GM12878 (cell line): ENCODE data around the gene FLOT1. TPM values are rescaled to one million over a fixed set of nuclear protein-coding genes. Genes with fewer than 3 reads are reported as not detected.
A peak's percentile ranks its signal among the peaks of the same experiment; 100 is the strongest.

ENCODE experiments used
- ATAC-seq: fragments of 200-7000 bp; cut with Tn5 transposase; 3 replicates; pipeline ENCODE4 v1.9.1; 2020; ENCODE audit warnings: mild to moderate bottlenecking, moderate library complexity
- BruUV-seq: library from RNA; stranded (reverse); fragments of 400-500 nt; replicated peaks from 2 replicates; lab custom pipeline; 2021; lab: Mats Ljungman, UMichigan
- CTCF ChIA-PET: fragments of 300-600 bp; sonication (Branson Sonifier 250); formaldehyde crosslinking; extraction: SDS; loops from one replicate; lab custom pipeline; 2021; ENCODE audit warnings: inconsistent platforms; lab: Yijun Ruan, JAX
- POLR2A ChIA-PET: fragments of 350-600 bp; formaldehyde crosslinking; extraction: SDS; loops from one replicate; lab custom pipeline; 2021; ENCODE audit warnings: inconsistent platforms; lab: Charles Lee
- RAD21 ChIA-PET: fragments of 300-600 bp; sonication (Branson Sonifier 250); formaldehyde crosslinking; loops from one replicate; lab custom pipeline; 2023; ENCODE audit warnings: antibody characterized with exemption; ENCODE audit not compliant: unreplicated experiment; lab: Charles Lee
- SMC1A ChIA-PET: fragments of 300-600 bp; sonication (Branson Sonifier 250); formaldehyde crosslinking; loops from one replicate; lab custom pipeline; 2023; ENCODE audit not compliant: unreplicated experiment, uncharacterized antibody; lab: Charles Lee
- DNase-seq: peaks from one replicate; pipeline ENCODE4 v3.0.0-alpha.2; 2011; ENCODE audit warnings: low read depth, low spot score
- FAIRE-seq: peaks from 3 replicates; lab custom pipeline; 2011; peaks lifted over from hg19 to GRCh38; lab: Jason Lieb, UNC
- H2AFZ ChIP-seq: 2 replicates; pipeline ENCODE4 v1.6.0; 2011; ENCODE audit warnings: low read depth, low read length, control low read depth; ENCODE audit not compliant: control insufficient read depth
- H3K27ac ChIP-seq: 2 replicates; pipeline ENCODE4 v1.5.1; 2011; ENCODE audit warnings: control low read depth; ENCODE audit not compliant: control insufficient read depth, insufficient read depth
- H3K27me3 ChIP-seq, 2 experiments: replicated peaks in 1 of 2; 2 replicates each; pipeline versions ENCODE4 v1.6.0 to v1.6.1; 2011; ENCODE audit warnings: low read length in 1 of 2; ENCODE audit not compliant: control insufficient read depth in 2 of 2, insufficient read depth in 2 of 2
- H3K36me3 ChIP-seq, 2 experiments: 2 replicates each; pipeline ENCODE4 v1.5.1; 2011; ENCODE audit warnings: low read length in 1 of 2; ENCODE audit not compliant: control insufficient read depth in 2 of 2, insufficient read depth in 2 of 2
- H3K4me1 ChIP-seq: 2 replicates; pipeline ENCODE4 v1.6.1; 2011; ENCODE audit warnings: mild to moderate bottlenecking, low read length, moderate library complexity, mixed read lengths; ENCODE audit not compliant: control insufficient read depth, insufficient read depth
- H3K4me2 ChIP-seq: 2 replicates; pipeline ENCODE4 v1.6.0; 2011; ENCODE audit warnings: control low read depth; ENCODE audit not compliant: control insufficient read depth, insufficient read depth
- H3K4me3 ChIP-seq: fragments of 200-600 bp; sonication (generic); 2 replicates; pipeline ENCODE4 v1.5.1; 2016
- H3K79me2 ChIP-seq: 2 replicates; pipeline ENCODE4 v1.6.0; 2011; ENCODE audit warnings: low read length; ENCODE audit not compliant: control insufficient read depth, insufficient read depth
- H3K9ac ChIP-seq: 2 replicates; pipeline ENCODE4 v1.8.0; 2011; ENCODE audit warnings: low read length, control low read depth, mixed read lengths; ENCODE audit not compliant: control insufficient read depth, insufficient read depth
- H3K9me3 ChIP-seq: replicated peaks from 3 replicates; pipeline ENCODE4 v1.5.1; 2011; ENCODE audit warnings: mild to moderate bottlenecking, low read length; ENCODE audit not compliant: control insufficient read depth, insufficient read depth
- H4K20me1 ChIP-seq: 2 replicates; pipeline ENCODE4 v1.6.0; 2011; ENCODE audit not compliant: control insufficient read depth, insufficient read depth
- WGBS: methylation state at CpG from one replicate; pipeline ENCODE4 v1.1.6; 2016; ENCODE audit warnings: low lambda C conversion rate; ENCODE audit not compliant: insufficient replicate concordance, insufficient coverage; ENCODE audit errors: missing lambda C conversion rate; 5-methylcytosine and 5-hydroxymethylcytosine counted together
- in situ Hi-C: fragments of 300-500 bp; cut with MboI; formaldehyde crosslinking; loops from 9 replicates; pipeline ENCODE4 v1.14.3; 2018; ENCODE audit warnings: mixed read lengths
- intact Hi-C: fragments of 100-400 bp; cut with micrococcal nuclease; formaldehyde crosslinking; loops from one replicate; pipeline ENCODE4 v1.14.2; 2022; ENCODE audit not compliant: unreplicated experiment
- polyA plus RNA-seq, 11 experiments: library from polyadenylated mRNA; depleted of rRNA in 4 of 11; unstranded in 6 of 11; stranded (reverse) in 5 of 11; fragments of >200 nt; fragmentation: Nextera tagmentation in 4 of 11; fragmentation: Illumina TruSeq in 1 of 11; extraction: Ambion mirVana in 4 of 11; extraction: Trizol in 1 of 11; gene quantifications; 1 replicate in 1 of 11; 2 replicates in 10 of 11; pipeline versions ENCODE4 v1.2.1 to v1.2.3, GENCODE V29; 2011 to 2016; ENCODE audit warnings: inconsistent platforms in 2 of 11, missing spikeins in 2 of 11, low read depth in 1 of 11
- total RNA-seq, 4 experiments: library from RNA; depleted of rRNA in 3 of 4; stranded (reverse); fragments of >200 nt in 3 of 4; fragmentation: Illumina TruSeq in 1 of 4; extraction: Trizol in 1 of 4; gene quantifications; 2 replicates each; pipeline versions ENCODE4 v1.2.1 to v1.2.3, GENCODE V29; 2013 to 2021
- TF ChIP-seq, protein P1 (sequence below): fragments of 450-650 bp; IDR thresholded peaks from 2 replicates; pipeline ENCODE4 v1.6.1; 2016; ENCODE audit warnings: mild to moderate bottlenecking
- TF ChIP-seq, protein P2 (sequence below): fragments of 450-650 bp; IDR thresholded peaks from 2 replicates; pipeline ENCODE4 v1.6.1; 2016; ENCODE audit warnings: mild to moderate bottlenecking, moderate library complexity, borderline replicate concordance

Gene FLOT1
- total and polyA plus RNA-seq, 10 of the 15 experiments (the other 5 are each of a cell fraction or from before 2014, with no cell fraction given), result 12.3 to 153 (median 112) TPM

DNA sequence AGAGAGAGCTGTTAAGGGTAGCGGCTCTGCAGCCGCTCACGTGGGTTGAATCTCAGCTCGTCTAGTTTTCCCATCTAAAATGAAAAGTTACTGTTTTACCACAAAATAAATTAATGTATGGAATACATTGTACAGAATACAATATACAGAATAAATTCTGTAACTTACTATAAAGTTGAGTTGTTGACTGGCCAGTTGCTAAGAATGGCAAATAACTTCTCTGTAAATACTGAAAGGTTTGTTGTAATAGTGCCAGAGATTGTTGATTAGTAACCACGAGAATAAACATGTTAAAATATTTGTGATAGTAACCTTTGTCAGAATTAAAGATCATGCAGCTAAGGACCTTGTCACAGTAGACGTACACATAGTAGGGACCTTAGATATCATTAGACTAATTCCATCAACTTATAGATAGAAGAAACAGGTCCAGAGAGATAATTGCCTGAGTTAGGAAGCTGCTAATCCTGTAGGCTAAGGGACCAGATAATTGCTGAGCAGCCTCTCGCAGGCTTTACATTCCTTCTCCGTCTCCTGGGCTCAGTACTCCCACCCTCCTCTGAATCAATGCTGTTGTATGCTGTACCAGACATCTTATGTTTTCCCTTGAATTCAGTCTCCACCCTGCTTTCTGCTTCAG lies 51.2 kb downstream of the FLOT1 start:
- ChIA-PET RAD21 (interaction anchor here (1.1 to 6.4 kb wide), 5 partner anchors 9 to 27 kb away, joined by 4 to 114 read pairs (median 5); partner anchors contain the start of genes DHX16, MDC1 and TUBB), SMC1A (interaction anchor here (0.6 to 6.9 kb wide), 8 partner anchors 11 to 46 kb away, joined by 3 to 73 read pairs (median 4); partner anchors contain the start of gene MDC1), POLR2A (interaction anchor here (0.6 to 6.1 kb wide), 12 partner anchors 11 to 193 kb away, joined by 3 to 167 read pairs (median 5); partner anchors contain the start of genes DDR1, MDC1, MRPS18B and PRR3), CTCF (interaction anchor here (0.7 to 4.8 kb wide), 9 partner anchors 11 to 379 kb away, joined by 3 to 64 read pairs (median 12); partner anchors contain the start of genes MDC1 and TUBB)
- no TSS peak for BruUV-seq
- ATAC-seq (no peak), FAIRE-seq (no peak), DNase-seq (no peak)
- TF ChIP-seq, protein P1, sequence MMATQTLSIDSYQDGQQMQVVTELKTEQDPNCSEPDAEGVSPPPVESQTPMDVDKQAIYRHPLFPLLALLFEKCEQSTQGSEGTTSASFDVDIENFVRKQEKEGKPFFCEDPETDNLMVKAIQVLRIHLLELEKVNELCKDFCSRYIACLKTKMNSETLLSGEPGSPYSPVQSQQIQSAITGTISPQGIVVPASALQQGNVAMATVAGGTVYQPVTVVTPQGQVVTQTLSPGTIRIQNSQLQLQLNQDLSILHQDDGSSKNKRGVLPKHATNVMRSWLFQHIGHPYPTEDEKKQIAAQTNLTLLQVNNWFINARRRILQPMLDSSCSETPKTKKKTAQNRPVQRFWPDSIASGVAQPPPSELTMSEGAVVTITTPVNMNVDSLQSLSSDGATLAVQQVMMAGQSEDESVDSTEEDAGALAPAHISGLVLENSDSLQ, result no peak
- TF ChIP-seq, protein P2, sequence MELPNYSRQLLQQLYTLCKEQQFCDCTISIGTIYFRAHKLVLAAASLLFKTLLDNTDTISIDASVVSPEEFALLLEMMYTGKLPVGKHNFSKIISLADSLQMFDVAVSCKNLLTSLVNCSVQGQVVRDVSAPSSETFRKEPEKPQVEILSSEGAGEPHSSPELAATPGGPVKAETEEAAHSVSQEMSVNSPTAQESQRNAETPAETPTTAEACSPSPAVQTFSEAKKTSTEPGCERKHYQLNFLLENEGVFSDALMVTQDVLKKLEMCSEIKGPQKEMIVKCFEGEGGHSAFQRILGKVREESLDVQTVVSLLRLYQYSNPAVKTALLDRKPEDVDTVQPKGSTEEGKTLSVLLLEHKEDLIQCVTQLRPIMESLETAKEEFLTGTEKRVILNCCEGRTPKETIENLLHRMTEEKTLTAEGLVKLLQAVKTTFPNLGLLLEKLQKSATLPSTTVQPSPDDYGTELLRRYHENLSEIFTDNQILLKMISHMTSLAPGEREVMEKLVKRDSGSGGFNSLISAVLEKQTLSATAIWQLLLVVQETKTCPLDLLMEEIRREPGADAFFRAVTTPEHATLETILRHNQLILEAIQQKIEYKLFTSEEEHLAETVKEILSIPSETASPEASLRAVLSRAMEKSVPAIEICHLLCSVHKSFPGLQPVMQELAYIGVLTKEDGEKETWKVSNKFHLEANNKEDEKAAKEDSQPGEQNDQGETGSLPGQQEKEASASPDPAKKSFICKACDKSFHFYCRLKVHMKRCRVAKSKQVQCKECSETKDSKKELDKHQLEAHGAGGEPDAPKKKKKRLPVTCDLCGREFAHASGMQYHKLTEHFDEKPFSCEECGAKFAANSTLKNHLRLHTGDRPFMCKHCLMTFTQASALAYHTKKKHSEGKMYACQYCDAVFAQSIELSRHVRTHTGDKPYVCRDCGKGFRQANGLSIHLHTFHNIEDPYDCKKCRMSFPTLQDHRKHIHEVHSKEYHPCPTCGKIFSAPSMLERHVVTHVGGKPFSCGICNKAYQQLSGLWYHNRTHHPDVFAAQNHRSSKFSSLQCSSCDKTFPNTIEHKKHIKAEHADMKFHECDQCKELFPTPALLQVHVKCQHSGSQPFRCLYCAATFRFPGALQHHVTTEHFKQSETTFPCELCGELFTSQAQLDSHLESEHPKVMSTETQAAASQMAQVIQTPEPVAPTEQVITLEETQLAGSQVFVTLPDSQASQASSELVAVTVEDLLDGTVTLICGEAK, result peak; percentile 38; the same call in 1 of the 2 replicates
- Histone ChIP-seq H3K27ac (peak overlapping the region; percentile 96), H3K36me3 (no peaks in the 10 kb centered on the region), H3K4me1 (peaks cover 15% of the 10 kb centered on the region), H3K4me3 (peak overlapping the region; percentile 100), H3K4me2 (peak overlapping the region; percentile 69), H4K20me1 (no peaks in the 10 kb centered on the region), H2AFZ (peak overlapping the region; percentile 98), H3K9ac (peak overlapping the region; percentile 75), H3K27me3 (no peaks in the 10 kb centered on the region), H3K79me2 (peaks cover 44% of the 10 kb centered on the region), H3K9me3 (no peaks in the 10 kb centered on the region)
- whole genome bisulfite sequencing, result under 1% methylated on average over 8 of the region's 8 CpGs
- in situ Hi-C loops (no loop called here), intact Hi-C loops (no loop called here)
